H9 (cell line): ENCODE measurements around the gene CLEC4E. TPM values are rescaled to one million over a fixed set of nuclear protein-coding genes. Genes with fewer than 3 reads are reported as not detected.
"Not testable (repeated sequence)": the region's sequence is repeated elsewhere in the genome, so short reads cannot be mapped to it uniquely, and the experiment has no call there.

Source experiments
- DNase-seq: peaks from one replicate; pipeline ENCODE4 v3.0.0-alpha.2; 2017
- H2AFZ ChIP-seq: one replicate; pipeline ENCODE4 v1.6.1; 2013; ENCODE audit warnings: mild to moderate bottlenecking, low read length, control low read depth, moderate library complexity
- H2AK5ac ChIP-seq: 2 replicates; pipeline ENCODE4 v1.6.1; 2013; ENCODE audit warnings: low read length, control low read depth, mixed read lengths; ENCODE audit not compliant: insufficient read length
- H2BK120ac ChIP-seq: one replicate; pipeline ENCODE4 v1.6.1; 2013; ENCODE audit warnings: low read depth, mild to moderate bottlenecking, low read length, control low read depth, inconsistent platforms; ENCODE audit not compliant: poor library complexity, severe bottlenecking
- H2BK12ac ChIP-seq: 2 replicates; pipeline ENCODE4 v1.6.1; 2013; ENCODE audit warnings: low read length, control low read depth, mixed read lengths, low read depth; ENCODE audit not compliant: insufficient read length
- H2BK15ac ChIP-seq: 2 replicates; pipeline ENCODE4 v1.6.1; 2013; ENCODE audit warnings: low read depth, low read length, control low read depth
- H2BK20ac ChIP-seq: one replicate; pipeline ENCODE4 v1.6.1; 2013; ENCODE audit warnings: low read depth, mild to moderate bottlenecking, low read length, control low read depth, inconsistent platforms; ENCODE audit not compliant: poor library complexity, severe bottlenecking
- H2BK5ac ChIP-seq: 2 replicates; pipeline ENCODE4 v1.6.1; 2013; ENCODE audit warnings: low read length, control low read depth, mixed read lengths; ENCODE audit not compliant: insufficient read length
- H3K14ac ChIP-seq: 2 replicates; pipeline ENCODE4 v1.6.1; 2013; ENCODE audit warnings: low read length, control low read depth; ENCODE audit not compliant: insufficient read depth
- H3K18ac ChIP-seq: 2 replicates; pipeline ENCODE4 v1.6.1; 2013; ENCODE audit warnings: low read depth, mild to moderate bottlenecking, mixed read lengths, low read length, control low read depth; ENCODE audit not compliant: insufficient read length
- H3K23ac ChIP-seq: 2 replicates; pipeline ENCODE4 v1.6.1; 2013; ENCODE audit warnings: low read length, control low read depth, mixed read lengths, low read depth; ENCODE audit not compliant: insufficient read length
- H3K23me2 ChIP-seq: 2 replicates; pipeline ENCODE4 v1.6.1; 2013; ENCODE audit warnings: low read depth, mild to moderate bottlenecking, mixed read lengths, low read length, control low read depth; ENCODE audit not compliant: insufficient read length, poor library complexity, severe bottlenecking
- H3K27ac ChIP-seq: 2 replicates; pipeline ENCODE4 v1.5.1; 2013; ENCODE audit warnings: low read length, control low read depth, mixed read lengths, low read depth; ENCODE audit not compliant: insufficient read length
- H3K27me3 ChIP-seq: 2 replicates; pipeline ENCODE4 v1.6.1; 2013; ENCODE audit warnings: low read length, control low read depth, inconsistent platforms; ENCODE audit not compliant: insufficient read depth
- H3K4ac ChIP-seq: 2 replicates; pipeline ENCODE4 v1.6.1; 2013; ENCODE audit warnings: low read depth, mild to moderate bottlenecking, control low read depth, inconsistent platforms, low read length, moderate library complexity
- H3K4me1 ChIP-seq: 2 replicates; pipeline ENCODE4 v1.6.1; 2013; ENCODE audit warnings: low read length, control low read depth, inconsistent platforms; ENCODE audit not compliant: insufficient read depth
- H3K4me2 ChIP-seq: 2 replicates; pipeline ENCODE4 v1.6.1; 2013; ENCODE audit warnings: low read length, control low read depth, mixed read lengths; ENCODE audit not compliant: insufficient read length, insufficient read depth
- H3K56ac ChIP-seq: 2 replicates; pipeline ENCODE4 v1.6.1; 2013; ENCODE audit warnings: low read depth, mild to moderate bottlenecking, mixed read lengths, low read length, control low read depth; ENCODE audit not compliant: insufficient read length
- H3K79me1 ChIP-seq: 2 replicates; pipeline ENCODE4 v1.6.1; 2013; ENCODE audit warnings: low read depth, mild to moderate bottlenecking, moderate library complexity, low read length, control low read depth, inconsistent platforms; ENCODE audit not compliant: insufficient read depth, poor library complexity, severe bottlenecking
- H3K79me2 ChIP-seq: 2 replicates; pipeline ENCODE4 v1.6.1; 2013; ENCODE audit warnings: low read length, control low read depth, inconsistent platforms; ENCODE audit not compliant: insufficient read depth
- H3K9ac ChIP-seq: 2 replicates; pipeline ENCODE4 v1.6.1; 2013; ENCODE audit warnings: low read length, control low read depth, mixed read lengths; ENCODE audit not compliant: insufficient read length; ENCODE audit errors: extremely low read depth
- H3K9me3 ChIP-seq: one replicate; pipeline ENCODE4 v1.6.1; 2013; ENCODE audit warnings: low read depth, low read length, inconsistent platforms; ENCODE audit not compliant: control insufficient read depth
- H3T11ph ChIP-seq: one replicate; pipeline ENCODE4 v1.6.1; 2013; ENCODE audit warnings: mild to moderate bottlenecking, low read length, control low read depth, inconsistent platforms
- H4K20me1 ChIP-seq: one replicate; pipeline ENCODE4 v1.6.1; 2013; ENCODE audit not compliant: control insufficient read depth, insufficient read length, insufficient read depth
- H4K5ac ChIP-seq: 2 replicates; pipeline ENCODE4 v1.6.1; 2013; ENCODE audit warnings: low read depth, mild to moderate bottlenecking, mixed read lengths, low read length, control low read depth; ENCODE audit not compliant: insufficient read length
- H4K8ac ChIP-seq: replicated peaks from 2 replicates; pipeline ENCODE4 v1.6.1; 2013; ENCODE audit warnings: low read length, control low read depth, mixed read lengths, low read depth; ENCODE audit not compliant: insufficient read length
- H4K91ac ChIP-seq: 2 replicates; pipeline ENCODE4 v1.6.1; 2013; ENCODE audit warnings: low read depth, mild to moderate bottlenecking, moderate library complexity, mixed read lengths, low read length, control low read depth; ENCODE audit not compliant: insufficient read length
- H3K27ac Mint-ChIP-seq, 3 experiments: 2 replicates in 2 of 3; 3 replicates in 1 of 3; pipeline ENCODE4 v1.8.0; 2020 to 2021; ENCODE audit warnings: mixed read lengths in 3 of 3, mild to moderate bottlenecking in 1 of 3, moderate library complexity in 1 of 3
- H3K27me3 Mint-ChIP-seq: 2 replicates; pipeline ENCODE4 v1.8.0; 2021; ENCODE audit warnings: low read depth, mild to moderate bottlenecking, moderate library complexity, mixed read lengths
- H3K36me3 Mint-ChIP-seq, 3 experiments: 2 replicates in 2 of 3; 3 replicates in 1 of 3; pipeline ENCODE4 v1.8.0; 2020 to 2021; ENCODE audit warnings: low read depth in 3 of 3, mixed read lengths in 3 of 3; ENCODE audit not compliant: insufficient read depth in 1 of 3
- H3K4me1 Mint-ChIP-seq, 2 experiments: 2 replicates each; pipeline ENCODE4 v1.8.0; 2020; ENCODE audit warnings: mixed read lengths in 2 of 2
- H3K4me3 Mint-ChIP-seq, 2 experiments: 2 replicates in 1 of 2; 3 replicates in 1 of 2; pipeline ENCODE4 v1.8.0; 2020 to 2021; ENCODE audit warnings: mild to moderate bottlenecking in 2 of 2, mixed read lengths in 2 of 2, moderate library complexity in 1 of 2
- H3K9me3 Mint-ChIP-seq, 2 experiments: 2 replicates in 1 of 2; 3 replicates in 1 of 2; pipeline ENCODE4 v1.8.0; 2020; ENCODE audit warnings: mild to moderate bottlenecking in 2 of 2, mixed read lengths in 2 of 2, moderate library complexity in 1 of 2
- WGBS: extraction: QIAGEN DNeasy Blood & Tissue Kit; methylation state at CpG from one replicate; pipeline ENCODE4 v1.1.7; 2013; ENCODE audit warnings: missing lambda C conversion rate, low lambda C conversion rate, mixed read lengths; ENCODE audit not compliant: insufficient read length; ENCODE audit errors: extremely low coverage; 5-methylcytosine and 5-hydroxymethylcytosine counted together
- total RNA-seq: library from RNA; stranded (reverse); gene quantifications from 2 replicates; pipeline ENCODE4 v1.2.1, GENCODE V29; 2021
- TF ChIP-seq, protein P1 (sequence below): fragments of 200-600 bp; sonication (generic); conservative IDR thresholded peaks from 3 replicates; pipeline ENCODE4 v1.8.0; 2021; ENCODE audit warnings: antibody characterized with exemption, mild to moderate bottlenecking

Gene CLEC4E
- total RNA-seq, 1 experiment from 2014 or later, result not detected

GRCh38 chr12:8566525-8566924, 25.8 kb upstream of the CLEC4E start:
- H3K36me3 Mint-ChIP-seq, result peaks cover 0 to 18% (median 13%) of the 10 kb centered on the region in 3 experiments; a peak in 5 of 7 replicates

GRCh38 chr12:8566052-8566451, 25.3 kb upstream of the CLEC4E start:
- H3K4ac ChIP-seq, H3K4me1 ChIP-seq, H3K9ac ChIP-seq, H3K27ac ChIP-seq, H3K23ac ChIP-seq, H3K9me3 ChIP-seq, H3K56ac ChIP-seq, H3K14ac ChIP-seq, H3K27ac Mint-ChIP-seq, H2BK12ac ChIP-seq, H2AK5ac ChIP-seq, DNase-seq, H4K5ac ChIP-seq, H3K18ac ChIP-seq, H3K4me2 ChIP-seq, H3K23me2 ChIP-seq, H4K8ac ChIP-seq, H2BK5ac ChIP-seq, H2BK20ac ChIP-seq, H3K27me3 ChIP-seq, H4K91ac ChIP-seq, H3K79me2 ChIP-seq, H2BK120ac ChIP-seq, H2BK15ac ChIP-seq, H3K79me1 ChIP-seq, H3K4me3 Mint-ChIP-seq, H3K27me3 Mint-ChIP-seq, H4K20me1 ChIP-seq, H2AFZ ChIP-seq, H3T11ph ChIP-seq: not testable (repeated sequence)
- Mint-ChIP-seq H3K4me1 (peaks cover 37 to 38% of the 10 kb centered on the region in 2 experiments), H3K9me3 (peaks cover 10 to 15% of the 10 kb centered on the region in 2 experiments), H3K36me3 (peaks cover 0 to 20% (median 13%) of the 10 kb centered on the region in 3 experiments; a peak in 5 of 7 replicates)
- WGBS, result no CpG with 5 or more reads among the region's 2 CpGs

More at GRCh38 chr12:8566525-8566924, 25.8 kb upstream of the CLEC4E start:
- Histone ChIP-seq H2BK20ac (no peak overlapping the region), H3K23ac (no peak overlapping the region), H4K20me1 (no peaks in the 10 kb centered on the region), H2AFZ (no peak overlapping the region), H3K56ac (no peak overlapping the region), H3K4ac (no peak overlapping the region), H3K18ac (no peak overlapping the region), H3K4me2 (no peak overlapping the region), H3K79me2 (no peaks in the 10 kb centered on the region), H3K4me1 (no peaks in the 10 kb centered on the region; the same call in 1 of the 2 replicates), H3T11ph (no peak overlapping the region), H2AK5ac (no peak overlapping the region), H3K27ac (no peak overlapping the region), H4K5ac (no peak overlapping the region), H4K8ac (no peak overlapping the region), H3K23me2 (no peaks in the 10 kb centered on the region), H3K14ac (no peak overlapping the region), H3K9me3 (peaks cover 8% of the 10 kb centered on the region), H3K79me1 (no peaks in the 10 kb centered on the region), H2BK120ac (no peak overlapping the region), H2BK5ac (no peak overlapping the region), H3K27me3 (no peaks in the 10 kb centered on the region), H3K9ac (no peak overlapping the region), H2BK12ac (no peak overlapping the region), H4K91ac (no peak overlapping the region), H2BK15ac (no peak overlapping the region)
- H3K27ac Mint-ChIP-seq, result no peak overlapping the region
- peaks cover 37% of the 10 kb centered on the region in 2 experiments for H3K4me1 Mint-ChIP-seq
- H3K27me3 Mint-ChIP-seq, result no peaks in the 10 kb centered on the region
- no peak for DNase-seq
- peaks cover 10 to 14% of the 10 kb centered on the region in 2 experiments for H3K9me3 Mint-ChIP-seq
- TF ChIP-seq, protein P1, sequence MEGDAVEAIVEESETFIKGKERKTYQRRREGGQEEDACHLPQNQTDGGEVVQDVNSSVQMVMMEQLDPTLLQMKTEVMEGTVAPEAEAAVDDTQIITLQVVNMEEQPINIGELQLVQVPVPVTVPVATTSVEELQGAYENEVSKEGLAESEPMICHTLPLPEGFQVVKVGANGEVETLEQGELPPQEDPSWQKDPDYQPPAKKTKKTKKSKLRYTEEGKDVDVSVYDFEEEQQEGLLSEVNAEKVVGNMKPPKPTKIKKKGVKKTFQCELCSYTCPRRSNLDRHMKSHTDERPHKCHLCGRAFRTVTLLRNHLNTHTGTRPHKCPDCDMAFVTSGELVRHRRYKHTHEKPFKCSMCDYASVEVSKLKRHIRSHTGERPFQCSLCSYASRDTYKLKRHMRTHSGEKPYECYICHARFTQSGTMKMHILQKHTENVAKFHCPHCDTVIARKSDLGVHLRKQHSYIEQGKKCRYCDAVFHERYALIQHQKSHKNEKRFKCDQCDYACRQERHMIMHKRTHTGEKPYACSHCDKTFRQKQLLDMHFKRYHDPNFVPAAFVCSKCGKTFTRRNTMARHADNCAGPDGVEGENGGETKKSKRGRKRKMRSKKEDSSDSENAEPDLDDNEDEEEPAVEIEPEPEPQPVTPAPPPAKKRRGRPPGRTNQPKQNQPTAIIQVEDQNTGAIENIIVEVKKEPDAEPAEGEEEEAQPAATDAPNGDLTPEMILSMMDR, result no peak; the same call in 2 of the 3 replicates
- H3K4me3 Mint-ChIP-seq, result no peak overlapping the region
